Measurements from ENCODE around the gene ZEB2. TPM values are rescaled to one million over a fixed set of nuclear protein-coding genes. Genes with fewer than 3 reads are reported as not detected.

ZEB2 gene
- total and polyA plus RNA-seq, 10 of the 15 experiments (the other 5 are each of a cell fraction or from before 2014, with no cell fraction given): 0.14 to 3.2 (median 0.84) TPM

DNA sequence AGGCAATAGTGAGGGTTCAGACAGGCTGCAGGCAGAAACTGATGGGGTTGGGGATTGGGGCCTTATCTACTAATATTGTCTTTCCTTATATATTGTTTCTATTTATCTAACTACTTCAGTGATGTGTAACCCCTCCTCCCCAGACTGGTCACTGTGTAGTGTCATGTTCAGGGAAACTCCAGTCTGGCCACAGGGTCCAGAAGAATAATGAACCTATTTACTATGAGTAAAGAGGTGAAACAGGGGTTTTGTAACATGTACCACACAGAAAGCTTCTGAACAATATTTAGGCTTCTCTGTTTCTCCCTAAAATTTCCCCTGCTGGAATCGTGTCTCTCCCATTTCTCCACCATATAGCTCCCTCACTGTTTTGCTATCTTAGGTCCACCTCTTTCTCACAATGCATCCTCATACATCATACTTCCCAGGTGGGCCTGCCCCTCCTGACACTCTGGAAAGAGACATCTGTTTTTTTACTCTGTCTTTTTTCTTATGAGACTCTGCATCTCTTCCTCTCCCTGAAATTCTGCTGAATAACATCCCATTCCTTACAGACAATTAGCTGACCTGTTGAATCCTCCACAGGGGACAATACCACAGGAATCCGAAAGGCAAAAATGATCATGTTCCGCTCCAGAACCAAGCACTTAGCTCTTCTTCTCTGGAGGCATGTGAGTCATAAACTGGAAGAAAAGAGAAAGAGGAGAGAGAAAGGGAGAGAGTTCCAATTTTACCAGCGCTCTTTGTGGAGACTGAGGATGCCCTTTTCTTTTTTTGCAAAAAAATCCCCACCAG, 154.8 kb downstream of the ZEB2 start (continued):
- no peak for TF ChIP-seq SPI1 (IDR thresholded peaks at IDR 0.05; ENCODE audit: borderline replicate concordance, insufficient read depth, low read depth, low read length)
- TF ChIP-seq CHD2 (IDR thresholded peaks at IDR 0.05; ENCODE audit: borderline replicate concordance, low read depth, low read length): no peak
- no peak for TF ChIP-seq HDAC2 (IDR thresholded peaks at IDR 0.05)
- TF ChIP-seq STAT1 (conservative IDR thresholded peaks at IDR 0.05): no peak
- TF ChIP-seq, protein P1, sequence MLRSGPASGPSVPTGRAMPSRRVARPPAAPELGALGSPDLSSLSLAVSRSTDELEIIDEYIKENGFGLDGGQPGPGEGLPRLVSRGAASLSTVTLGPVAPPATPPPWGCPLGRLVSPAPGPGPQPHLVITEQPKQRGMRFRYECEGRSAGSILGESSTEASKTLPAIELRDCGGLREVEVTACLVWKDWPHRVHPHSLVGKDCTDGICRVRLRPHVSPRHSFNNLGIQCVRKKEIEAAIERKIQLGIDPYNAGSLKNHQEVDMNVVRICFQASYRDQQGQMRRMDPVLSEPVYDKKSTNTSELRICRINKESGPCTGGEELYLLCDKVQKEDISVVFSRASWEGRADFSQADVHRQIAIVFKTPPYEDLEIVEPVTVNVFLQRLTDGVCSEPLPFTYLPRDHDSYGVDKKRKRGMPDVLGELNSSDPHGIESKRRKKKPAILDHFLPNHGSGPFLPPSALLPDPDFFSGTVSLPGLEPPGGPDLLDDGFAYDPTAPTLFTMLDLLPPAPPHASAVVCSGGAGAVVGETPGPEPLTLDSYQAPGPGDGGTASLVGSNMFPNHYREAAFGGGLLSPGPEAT (IDR thresholded peaks at IDR 0.05; ENCODE audit: low read depth): peak; percentile 81
- no peak for TF ChIP-seq HDAC6 (IDR thresholded peaks at IDR 0.05; ENCODE audit: unreplicated experiment)
- TF ChIP-seq, protein P2, sequence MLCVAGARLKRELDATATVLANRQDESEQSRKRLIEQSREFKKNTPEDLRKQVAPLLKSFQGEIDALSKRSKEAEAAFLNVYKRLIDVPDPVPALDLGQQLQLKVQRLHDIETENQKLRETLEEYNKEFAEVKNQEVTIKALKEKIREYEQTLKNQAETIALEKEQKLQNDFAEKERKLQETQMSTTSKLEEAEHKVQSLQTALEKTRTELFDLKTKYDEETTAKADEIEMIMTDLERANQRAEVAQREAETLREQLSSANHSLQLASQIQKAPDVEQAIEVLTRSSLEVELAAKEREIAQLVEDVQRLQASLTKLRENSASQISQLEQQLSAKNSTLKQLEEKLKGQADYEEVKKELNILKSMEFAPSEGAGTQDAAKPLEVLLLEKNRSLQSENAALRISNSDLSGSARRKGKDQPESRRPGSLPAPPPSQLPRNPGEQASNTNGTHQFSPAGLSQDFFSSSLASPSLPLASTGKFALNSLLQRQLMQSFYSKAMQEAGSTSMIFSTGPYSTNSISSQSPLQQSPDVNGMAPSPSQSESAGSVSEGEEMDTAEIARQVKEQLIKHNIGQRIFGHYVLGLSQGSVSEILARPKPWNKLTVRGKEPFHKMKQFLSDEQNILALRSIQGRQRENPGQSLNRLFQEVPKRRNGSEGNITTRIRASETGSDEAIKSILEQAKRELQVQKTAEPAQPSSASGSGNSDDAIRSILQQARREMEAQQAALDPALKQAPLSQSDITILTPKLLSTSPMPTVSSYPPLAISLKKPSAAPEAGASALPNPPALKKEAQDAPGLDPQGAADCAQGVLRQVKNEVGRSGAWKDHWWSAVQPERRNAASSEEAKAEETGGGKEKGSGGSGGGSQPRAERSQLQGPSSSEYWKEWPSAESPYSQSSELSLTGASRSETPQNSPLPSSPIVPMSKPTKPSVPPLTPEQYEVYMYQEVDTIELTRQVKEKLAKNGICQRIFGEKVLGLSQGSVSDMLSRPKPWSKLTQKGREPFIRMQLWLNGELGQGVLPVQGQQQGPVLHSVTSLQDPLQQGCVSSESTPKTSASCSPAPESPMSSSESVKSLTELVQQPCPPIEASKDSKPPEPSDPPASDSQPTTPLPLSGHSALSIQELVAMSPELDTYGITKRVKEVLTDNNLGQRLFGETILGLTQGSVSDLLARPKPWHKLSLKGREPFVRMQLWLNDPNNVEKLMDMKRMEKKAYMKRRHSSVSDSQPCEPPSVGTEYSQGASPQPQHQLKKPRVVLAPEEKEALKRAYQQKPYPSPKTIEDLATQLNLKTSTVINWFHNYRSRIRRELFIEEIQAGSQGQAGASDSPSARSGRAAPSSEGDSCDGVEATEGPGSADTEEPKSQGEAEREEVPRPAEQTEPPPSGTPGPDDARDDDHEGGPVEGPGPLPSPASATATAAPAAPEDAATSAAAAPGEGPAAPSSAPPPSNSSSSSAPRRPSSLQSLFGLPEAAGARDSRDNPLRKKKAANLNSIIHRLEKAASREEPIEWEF (IDR thresholded peaks at IDR 0.05; ENCODE audit: insufficient replicate concordance, low read depth, low read length): no peak
- TF ChIP-seq, protein P3, sequence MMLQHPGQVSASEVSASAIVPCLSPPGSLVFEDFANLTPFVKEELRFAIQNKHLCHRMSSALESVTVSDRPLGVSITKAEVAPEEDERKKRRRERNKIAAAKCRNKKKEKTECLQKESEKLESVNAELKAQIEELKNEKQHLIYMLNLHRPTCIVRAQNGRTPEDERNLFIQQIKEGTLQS (IDR thresholded peaks at IDR 0.05; ENCODE audit: borderline replicate concordance, extremely low read depth, low read depth, low read length): no peak
- TF ChIP-seq TAF1 (IDR thresholded peaks at IDR 0.05; ENCODE audit: borderline replicate concordance, low read depth, low read length): no peak
- no peak for TF ChIP-seq MYB (IDR thresholded peaks at IDR 0.05; ENCODE audit: borderline replicate concordance, low read depth, low read length)
- no peak for TF ChIP-seq YY1 (IDR thresholded peaks at IDR 0.05; ENCODE audit: low read depth, low read length)
- no peak for TF ChIP-seq TARDBP (IDR thresholded peaks at IDR 0.05; ENCODE audit: borderline replicate concordance)
- TF ChIP-seq, protein P4, sequence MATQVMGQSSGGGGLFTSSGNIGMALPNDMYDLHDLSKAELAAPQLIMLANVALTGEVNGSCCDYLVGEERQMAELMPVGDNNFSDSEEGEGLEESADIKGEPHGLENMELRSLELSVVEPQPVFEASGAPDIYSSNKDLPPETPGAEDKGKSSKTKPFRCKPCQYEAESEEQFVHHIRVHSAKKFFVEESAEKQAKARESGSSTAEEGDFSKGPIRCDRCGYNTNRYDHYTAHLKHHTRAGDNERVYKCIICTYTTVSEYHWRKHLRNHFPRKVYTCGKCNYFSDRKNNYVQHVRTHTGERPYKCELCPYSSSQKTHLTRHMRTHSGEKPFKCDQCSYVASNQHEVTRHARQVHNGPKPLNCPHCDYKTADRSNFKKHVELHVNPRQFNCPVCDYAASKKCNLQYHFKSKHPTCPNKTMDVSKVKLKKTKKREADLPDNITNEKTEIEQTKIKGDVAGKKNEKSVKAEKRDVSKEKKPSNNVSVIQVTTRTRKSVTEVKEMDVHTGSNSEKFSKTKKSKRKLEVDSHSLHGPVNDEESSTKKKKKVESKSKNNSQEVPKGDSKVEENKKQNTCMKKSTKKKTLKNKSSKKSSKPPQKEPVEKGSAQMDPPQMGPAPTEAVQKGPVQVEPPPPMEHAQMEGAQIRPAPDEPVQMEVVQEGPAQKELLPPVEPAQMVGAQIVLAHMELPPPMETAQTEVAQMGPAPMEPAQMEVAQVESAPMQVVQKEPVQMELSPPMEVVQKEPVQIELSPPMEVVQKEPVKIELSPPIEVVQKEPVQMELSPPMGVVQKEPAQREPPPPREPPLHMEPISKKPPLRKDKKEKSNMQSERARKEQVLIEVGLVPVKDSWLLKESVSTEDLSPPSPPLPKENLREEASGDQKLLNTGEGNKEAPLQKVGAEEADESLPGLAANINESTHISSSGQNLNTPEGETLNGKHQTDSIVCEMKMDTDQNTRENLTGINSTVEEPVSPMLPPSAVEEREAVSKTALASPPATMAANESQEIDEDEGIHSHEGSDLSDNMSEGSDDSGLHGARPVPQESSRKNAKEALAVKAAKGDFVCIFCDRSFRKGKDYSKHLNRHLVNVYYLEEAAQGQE (IDR thresholded peaks at IDR 0.05; ENCODE audit: low read depth, low read length): no peak
- no peak for TF ChIP-seq WRNIP1 (IDR thresholded peaks at IDR 0.05; ENCODE audit: borderline replicate concordance, low read depth, low read length)
- peak; percentile 84 for TF ChIP-seq RELA (IDR thresholded peaks at IDR 0.05; ENCODE audit: borderline replicate concordance, partially characterized antibody)
- TF ChIP-seq ATF7 (IDR thresholded peaks at IDR 0.05; ENCODE audit: low read depth): peak; percentile 26; the same call in 1 of the 2 replicates
- TF ChIP-seq FOS (IDR thresholded peaks at IDR 0.05; ENCODE audit: borderline replicate concordance, extremely low read depth, insufficient read length): no peak

All from GM12878 (cell line).